H4 (cell line): Measurements from ENCODE around the gene USP30. TPM values are rescaled to one million over a fixed set of nuclear protein-coding genes. Genes with fewer than 3 reads are reported as not detected.
"Not testable (repeated sequence)": the region's sequence is repeated elsewhere in the genome, so short reads cannot be mapped to it uniquely, and the experiment has no call there.

Experiments
- DNase-seq: peaks from one replicate; pipeline ENCODE4 v3.0.0-alpha.2; 2015; ENCODE audit warnings: low spot score
- total RNA-seq: library from RNA; depleted of rRNA; stranded (reverse); fragments of >200 nt; shearing (Covaris generic); gene quantifications from 2 replicates; pipeline ENCODE4 v1.2.3, GENCODE V29; 2014

USP30 gene
- total RNA-seq, 1 experiment from 2014 or later, result 10.2 TPM

DNA sequence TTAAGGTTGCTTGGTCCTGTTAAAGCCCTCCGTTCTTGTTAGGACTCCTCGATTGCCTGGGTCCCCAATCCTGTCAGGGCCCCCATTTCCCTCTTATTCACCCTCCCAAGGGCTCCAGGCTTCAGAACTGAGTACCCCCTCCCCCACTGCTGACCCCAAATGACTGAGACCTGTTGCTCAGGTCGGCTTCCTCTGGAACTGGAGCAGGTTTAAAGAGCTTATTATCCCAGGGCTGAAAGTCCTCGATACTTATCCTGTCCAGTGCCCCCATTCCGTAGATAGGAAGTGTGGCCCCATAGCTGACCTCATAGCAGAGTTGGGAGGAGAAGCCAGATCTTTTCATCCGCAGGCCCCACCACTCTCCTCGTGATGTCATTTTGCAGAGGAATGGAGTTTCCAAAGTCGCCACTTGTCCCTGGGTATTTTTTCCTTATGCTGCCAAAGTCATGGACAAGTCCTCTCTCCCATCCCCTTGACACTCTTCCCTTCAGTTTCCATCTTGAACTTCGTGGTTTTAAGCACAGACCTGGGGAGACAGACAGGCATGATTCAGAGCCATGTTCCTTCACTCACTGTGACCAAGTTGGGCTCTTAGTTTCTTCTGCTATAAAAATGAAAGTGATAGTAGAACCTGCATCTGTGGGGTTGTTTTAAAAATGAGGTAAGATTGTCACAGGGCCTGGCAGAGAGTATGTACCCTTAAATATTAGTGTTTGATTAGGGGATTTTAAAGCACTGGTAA lies 1.2 kb downstream of the USP30 start:
- no peak for DNase-seq

DNA sequence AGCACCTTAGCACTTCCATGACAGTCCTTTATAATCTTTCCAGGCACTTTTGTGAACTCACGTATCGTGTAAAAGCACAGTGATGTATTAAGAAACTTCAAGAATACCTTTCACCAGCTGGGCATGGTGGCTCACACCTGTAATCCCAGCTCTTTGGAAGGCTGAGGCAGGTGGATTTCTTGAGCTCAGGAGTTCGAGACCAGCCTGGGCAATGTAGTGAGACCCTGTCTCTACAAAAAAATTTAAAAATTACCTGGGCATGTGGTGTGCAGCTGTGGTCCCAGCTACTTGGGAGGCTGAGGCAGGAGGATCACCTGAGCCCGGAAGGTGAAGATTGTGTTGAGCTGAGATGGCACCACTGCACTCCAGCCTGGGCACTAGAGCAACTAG lies 1.7 kb downstream of the USP30 start:
- not testable (repeated sequence) for DNase-seq

DNA sequence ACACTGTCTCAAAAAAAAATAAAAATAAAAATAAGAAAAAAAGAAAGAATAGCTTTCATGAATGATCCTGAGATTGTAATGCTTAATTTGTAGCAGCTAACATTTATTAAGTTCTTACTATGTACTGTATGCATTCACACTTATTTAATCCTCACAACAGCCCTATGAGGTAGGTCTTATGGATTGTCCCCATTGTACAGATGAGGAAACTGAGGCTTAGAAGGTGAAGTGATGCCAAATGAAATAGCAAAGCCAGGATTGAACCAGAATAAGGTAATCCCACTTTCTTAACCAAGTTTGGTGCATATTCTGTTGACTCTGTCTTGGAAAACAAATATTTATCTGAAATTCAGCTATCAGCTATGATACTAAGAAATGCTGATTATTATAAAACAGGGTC lies 2.1 kb downstream of the USP30 start:
- DNase-seq, result no peak

DNA sequence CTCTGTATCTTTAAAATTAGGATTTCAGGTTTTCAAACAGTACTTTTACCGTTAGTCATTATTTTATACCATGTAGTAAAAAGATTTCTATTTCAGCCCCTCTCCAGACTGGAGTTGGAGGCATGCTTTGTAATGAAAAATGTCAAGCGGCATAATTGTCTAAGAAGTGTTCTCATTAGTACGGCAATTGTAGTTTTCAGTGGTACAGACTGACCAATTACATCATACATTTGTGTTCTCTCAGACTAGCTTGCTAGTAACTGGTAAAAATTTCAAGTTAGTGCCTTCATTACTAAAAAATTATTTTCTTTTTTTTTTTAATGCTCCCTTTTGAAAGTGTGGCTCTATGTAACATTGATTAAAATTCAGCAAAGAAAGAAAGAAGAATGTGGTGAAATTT lies 4.5 kb downstream of the USP30 start:
- no peak for DNase-seq

DNA sequence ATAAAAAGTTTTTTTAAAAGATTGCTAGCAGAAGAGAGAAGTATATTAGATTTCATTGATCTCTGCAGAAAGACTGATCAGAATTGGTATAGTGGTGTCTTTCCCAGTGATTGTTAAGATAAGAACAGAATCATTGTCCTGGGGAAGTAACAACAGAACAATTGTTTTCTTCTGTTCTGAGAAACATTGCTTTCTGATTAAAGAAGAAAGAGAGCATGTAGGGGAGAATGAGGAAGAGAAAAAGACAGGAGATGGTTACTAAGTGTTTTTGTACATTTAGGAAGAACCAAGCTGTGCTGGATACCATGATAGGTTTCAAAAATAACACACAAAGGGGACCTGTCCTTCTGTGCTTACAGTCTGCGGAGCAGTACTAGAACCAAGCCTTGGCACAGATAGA lies 5.0 kb downstream of the USP30 start:
- DNase-seq, result no peak

DNA sequence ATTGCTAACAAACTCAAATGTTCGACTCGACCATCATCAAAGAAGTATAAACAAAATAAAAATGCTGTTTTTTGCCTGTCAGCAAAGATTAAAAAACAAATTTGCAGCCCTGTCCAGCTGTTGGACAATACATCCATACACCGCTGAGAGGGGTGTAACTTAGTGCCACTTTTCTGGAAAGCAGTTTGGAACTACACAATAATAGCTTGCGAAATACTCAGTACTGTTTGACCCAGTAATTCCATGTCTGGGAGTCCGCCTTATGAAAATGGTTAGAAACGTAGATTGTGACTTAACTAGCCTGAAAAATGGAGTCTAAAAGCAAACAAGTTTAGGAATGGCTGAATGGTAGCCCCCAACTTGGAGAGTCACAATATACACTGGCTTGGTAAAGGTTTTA lies 6.4 kb downstream of the USP30 start:
- DNase-seq, result no peak

DNA sequence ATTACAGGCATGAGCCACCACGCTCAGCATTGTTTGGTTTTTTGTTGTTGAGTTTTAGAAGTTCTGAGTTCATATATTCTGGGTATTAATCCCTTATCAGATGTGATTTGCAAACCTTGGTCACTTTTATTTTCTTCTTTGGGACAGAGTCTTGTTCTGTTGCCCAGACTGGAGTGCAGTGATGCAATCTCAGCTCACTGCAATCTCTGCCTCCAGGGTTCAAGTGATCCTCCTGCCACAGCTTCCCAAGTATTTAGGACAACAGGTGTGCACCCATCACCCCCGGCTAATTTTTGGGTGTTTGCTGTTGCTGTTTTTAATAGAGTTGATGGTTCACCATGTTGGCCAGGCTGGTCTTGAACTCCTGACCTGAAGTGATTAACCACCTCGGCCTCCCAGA lies 11.8 kb downstream of the USP30 start:
- DNase-seq, result no peak

DNA sequence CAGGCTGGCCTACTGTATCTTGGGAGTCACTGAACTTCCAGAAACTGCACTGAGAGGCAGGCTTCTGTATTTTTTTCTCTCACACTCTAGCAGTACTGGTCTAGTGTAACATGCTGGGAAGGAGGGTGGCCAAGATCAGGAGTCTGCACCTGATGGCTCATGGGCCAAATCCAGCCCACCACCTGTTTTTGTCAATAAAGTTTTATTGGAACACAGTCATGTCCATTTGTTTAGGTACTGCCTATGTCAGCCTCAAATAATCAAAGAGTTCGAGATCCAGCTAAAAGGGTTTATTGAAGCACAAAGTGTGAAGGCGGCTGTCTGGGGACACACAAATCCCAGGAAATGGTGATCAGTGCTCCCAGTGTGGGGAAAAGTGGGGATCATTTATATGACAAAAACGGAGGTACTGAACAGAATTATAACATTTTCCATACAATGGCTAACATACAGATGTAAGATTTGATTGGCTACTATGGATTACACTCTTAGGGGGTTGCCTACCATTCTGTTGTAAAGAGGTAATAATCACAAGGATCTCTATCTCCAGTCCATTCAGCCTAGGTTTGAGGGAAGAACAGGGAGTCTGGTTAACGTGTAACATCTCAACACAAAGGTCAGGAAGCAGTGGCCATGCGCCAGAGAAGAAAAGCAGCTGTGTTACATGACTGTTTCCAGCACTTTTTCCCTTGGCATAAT lies 12.9 kb downstream of the USP30 start:
- no peak for DNase-seq

DNA sequence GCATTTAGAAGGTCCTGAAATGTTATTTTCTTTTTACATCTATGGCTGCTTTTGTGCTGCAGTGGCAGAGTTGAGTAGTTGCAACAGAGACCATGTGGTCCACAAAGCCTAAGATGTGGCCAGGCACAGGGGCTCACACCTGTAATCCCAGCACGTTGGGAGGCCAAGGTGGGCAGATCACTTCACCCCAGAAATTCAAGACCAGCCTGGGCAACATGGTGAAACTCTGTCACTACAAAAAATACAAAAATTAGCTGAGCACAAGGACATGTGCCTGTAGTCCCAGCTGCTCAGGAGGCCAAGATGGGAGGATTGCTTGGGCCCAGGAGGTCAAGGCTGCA lies 13.4 kb downstream of the USP30 start:
- DNase-seq, result no peak

DNA sequence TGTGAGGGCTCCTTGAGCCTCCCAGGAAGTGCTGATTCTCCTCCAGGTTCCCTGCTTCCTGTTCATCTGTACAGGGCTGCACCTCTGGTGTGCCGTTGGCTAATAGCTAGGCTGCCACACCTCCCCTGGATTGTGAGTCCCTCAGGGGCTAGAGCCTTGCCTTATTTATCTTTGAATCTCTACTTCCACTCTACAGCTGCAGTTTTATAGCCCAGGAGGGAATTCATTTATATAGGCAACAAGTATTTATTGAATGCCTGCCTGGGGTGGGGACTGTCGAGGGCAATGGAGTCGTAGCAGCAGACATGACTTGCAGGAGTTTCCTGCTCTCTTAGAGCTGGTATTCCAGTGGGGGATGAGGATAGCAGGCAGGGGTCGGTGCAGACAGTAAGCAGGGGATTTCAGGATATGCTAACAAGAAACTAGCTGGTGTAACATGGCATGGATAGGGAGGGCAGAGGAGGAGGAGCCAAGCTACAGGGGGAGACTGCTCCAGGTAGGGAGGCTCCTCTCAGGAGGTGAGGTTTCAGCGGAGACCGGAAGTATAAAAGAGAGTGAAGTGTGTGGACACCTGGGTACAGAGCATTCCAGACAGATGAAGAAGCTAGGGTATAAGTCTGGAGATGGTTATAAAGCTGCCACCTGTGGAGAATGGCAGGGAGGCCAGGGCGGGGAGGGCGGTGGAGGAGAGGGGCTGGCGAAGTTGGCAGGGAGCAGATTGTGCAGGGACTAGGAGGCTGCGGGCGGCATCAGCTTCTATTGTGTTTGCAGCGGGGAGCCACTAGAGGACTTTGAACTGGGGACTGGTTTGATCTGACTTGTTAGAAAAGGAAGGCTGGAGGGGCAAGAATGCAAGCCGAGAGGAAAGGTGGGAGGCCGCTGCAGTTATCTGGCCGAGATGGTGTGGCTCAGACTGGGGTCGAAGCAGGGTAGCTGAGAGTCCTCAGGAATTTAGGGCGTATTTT lies 17.2 kb downstream of the USP30 start:
- DNase-seq, result no peak

DNA sequence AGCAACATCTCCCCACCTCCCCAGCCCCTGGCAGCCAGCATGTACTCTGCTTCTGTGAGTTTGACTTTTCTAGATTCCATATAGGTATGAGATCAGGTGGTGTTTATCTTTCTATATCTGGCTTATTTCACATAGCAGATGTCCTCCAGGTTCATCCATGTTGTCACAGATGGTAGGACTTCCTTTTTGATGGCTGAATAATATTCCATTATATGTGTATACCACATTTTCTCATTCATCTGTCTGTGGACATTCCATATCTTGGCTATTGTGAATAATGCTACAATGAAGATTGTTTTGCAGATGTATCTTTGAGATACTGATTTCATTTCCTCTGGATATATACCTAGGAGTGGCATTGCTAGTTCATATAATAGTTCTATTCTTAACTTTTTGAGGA lies 22.5 kb downstream of the USP30 start:
- DNase-seq, result no peak

DNA sequence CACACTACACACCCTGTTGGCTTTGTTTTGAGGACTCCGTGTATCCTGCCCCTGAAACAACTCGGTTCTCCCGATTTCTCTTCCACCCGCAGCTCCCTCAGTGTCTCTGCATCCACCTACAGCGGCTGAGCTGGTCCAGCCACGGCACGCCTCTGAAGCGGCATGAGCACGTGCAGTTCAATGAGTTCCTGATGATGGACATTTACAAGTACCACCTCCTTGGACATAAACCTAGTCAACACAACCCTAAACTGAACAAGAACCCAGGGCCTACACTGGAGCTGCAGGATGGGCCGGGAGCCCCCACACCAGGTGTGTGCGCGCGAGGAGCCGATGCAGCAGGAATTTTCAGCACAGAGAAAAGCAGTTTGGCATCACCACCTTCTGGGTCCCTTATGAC lies 30.4 kb downstream of the USP30 start:
- no peak for DNase-seq

DNA sequence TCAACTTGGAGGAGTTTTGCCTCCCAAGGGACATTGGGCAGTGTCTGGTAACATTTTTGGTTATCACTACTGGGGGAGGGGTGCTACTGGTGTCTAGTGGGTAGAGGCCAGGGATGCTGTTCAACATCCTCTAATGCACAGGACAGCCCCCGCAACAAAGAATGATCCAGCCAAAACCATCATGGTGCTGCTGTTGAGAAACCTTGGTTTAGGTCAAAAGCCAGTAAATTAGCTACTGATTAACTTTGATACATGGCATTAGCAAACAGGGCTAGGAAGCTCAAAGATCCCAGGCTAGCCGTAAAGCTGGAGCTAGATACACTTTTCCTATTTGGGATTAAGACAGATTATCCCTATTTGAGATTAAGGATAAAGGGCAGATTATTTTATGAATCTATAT lies 32.0 kb downstream of the USP30 start:
- DNase-seq, result no peak

DNA sequence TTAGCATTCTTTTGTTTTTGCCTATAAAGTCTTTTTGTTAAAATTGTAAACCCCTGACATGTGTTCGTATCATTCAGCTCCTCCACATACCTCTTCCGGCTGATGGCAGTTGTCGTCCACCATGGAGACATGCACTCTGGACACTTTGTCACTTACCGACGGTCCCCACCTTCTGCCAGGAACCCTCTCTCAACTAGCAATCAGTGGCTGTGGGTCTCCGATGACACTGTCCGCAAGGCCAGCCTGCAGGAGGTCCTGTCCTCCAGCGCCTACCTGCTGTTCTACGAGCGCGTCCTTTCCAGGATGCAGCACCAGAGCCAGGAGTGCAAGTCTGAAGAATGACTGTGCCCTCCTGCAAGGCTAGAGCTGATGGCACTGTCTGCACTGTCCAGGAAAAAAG lies 33.2 kb downstream of the USP30 start:
- no peak for DNase-seq

DNA sequence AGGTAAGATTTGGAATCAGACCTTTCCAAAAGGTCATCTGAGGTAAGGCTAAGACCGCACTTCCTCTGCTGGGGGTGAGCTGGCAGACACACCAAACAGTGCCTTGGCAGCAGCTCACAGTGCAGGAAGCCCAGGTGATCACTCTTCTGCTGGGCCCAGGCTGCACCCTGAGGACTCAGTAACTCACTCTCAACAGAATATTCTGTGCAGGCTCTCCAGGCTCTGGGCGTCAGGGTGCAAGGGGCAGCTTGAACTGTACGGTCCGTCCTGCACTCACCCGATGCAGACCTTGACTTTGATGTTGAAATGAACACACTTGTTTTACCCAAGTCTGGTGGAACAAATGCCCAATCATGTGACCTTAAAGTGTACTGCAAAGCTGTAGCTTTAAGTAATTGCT lies 34.9 kb downstream of the USP30 start:
- DNase-seq, result no peak

DNA sequence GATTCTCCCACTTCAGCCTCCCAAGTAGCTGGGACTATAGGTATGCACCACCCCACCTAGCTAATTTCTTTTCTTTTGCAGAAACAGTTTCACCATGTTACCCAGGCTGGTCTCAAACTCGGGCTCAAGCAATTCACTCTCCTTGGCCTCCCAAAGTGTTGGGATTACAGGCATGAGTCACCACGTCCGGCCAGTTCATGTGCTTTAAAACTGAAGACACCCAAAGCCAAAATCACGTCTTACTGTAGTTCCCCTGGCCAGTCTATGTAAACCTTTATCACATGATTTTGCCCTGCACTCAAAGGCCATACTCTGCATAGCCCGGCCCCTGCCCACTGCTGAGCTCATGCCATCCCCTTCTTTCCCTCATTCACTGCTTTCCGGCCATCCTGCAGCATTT lies 36.4 kb downstream of the USP30 start:
- no peak for DNase-seq

DNA sequence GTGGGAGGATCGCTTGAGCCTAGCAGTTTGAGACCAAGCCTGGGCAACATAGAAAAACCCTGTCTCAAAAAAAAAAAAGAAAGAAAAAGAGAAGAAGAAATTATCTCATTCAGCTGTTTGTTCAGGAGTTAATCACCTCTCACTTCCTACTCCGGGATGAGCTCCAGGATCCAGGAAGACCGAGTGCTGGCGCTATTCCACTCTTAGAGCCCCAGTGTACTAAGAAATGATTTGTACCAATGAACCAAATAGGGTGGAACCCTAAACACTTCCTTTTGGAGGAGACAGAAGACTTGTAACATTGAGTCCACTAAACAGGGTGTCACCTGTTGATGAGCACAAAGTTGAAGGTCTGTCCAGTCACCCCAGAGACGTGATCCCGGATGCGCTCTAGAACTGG lies 37.3 kb downstream of the USP30 start:
- DNase-seq, result no peak

DNA sequence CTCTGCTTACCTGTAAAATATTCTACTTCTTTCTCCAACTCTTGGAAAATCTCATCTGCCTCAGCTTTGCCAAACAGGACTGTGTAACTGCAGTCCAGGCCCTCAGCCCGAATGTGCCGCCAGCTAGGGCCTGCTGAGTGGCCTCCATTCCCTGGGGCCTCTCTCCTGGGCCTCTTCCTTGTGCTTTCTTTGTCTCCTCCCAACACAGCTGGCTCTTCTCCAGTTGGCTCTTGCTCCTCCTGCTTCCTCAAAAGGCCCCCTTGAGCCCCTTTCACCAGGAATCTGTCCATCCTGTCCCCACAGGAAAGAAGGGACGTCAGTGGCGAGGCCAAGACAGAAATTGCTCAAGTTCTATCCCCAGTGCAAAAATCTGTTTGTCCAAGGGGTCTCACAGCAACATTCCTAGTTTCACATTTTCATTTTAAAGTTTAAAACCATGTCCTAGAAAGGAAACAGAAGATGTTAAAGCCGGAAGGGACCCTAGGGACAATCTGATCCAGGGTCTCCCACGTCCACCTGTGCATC lies 40.2 kb downstream of the USP30 start:
- DNase-seq, result no peak

DNA sequence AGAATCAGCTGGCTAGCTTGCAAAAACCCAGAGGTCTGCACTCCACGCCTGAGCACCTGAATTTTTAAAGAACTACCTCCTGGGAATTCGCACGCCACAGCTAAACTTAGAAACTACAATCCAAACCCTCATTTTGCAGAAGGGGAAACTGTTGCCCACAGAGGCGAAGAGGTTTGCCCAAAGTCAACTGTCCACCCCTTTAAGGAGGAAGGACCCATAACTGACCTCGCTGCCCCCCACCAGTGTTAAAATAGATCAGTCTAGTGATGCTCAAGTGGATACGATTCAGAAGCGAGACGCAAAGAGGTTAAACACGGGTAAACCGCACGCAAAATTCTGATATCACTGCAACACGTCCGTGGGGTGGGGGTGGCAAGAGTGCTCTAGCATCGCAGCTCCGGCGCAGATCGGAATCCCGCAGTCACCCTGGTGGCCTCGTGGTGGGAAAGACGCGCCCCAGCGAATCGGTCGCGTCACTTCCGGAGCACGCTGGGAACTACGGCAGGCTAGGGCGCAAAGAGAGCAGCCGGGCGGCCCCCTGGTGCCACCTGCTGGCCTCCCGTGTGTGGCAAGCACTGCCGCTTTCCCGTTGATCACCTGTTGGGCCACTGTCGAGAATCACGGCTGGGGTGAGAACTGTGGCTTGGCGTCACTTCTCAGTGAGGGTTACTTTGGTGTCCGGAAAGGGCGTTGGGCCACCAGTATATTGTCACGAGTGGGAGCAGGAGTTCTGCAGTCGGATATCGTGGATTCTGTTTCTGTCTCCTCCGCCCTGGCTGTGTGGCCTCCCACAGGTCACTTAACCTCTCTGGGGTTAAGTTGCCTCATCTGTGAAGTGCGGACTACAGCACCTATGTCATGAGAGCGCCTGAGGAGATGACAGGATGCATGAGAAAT lies 40.9 kb downstream of the USP30 start, which contains the start of gene ALKBH2:
Gene ALKBH2 (minus strand): TSS at position 451 of the 897 bp plus-strand sequence. CDS start 686 bp downstream, outside the sequence.
- DNase-seq, result peak; percentile 93

DNA sequence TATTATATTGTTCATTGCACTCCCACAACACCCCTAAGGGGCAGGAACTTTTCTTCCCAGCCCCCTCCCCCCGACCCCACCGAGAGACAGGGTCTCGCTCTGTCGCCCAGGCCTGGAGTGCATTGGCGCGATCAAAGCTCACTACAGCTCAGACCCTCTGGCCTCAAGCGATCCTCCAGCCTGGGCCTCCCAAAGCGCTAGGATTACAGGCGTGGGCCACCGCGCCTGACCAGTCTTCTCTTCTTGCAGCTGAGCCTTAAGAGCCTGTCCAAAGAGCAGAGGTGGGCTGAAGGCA lies 44.7 kb downstream of the USP30 start:
- DNase-seq, result no peak

DNA sequence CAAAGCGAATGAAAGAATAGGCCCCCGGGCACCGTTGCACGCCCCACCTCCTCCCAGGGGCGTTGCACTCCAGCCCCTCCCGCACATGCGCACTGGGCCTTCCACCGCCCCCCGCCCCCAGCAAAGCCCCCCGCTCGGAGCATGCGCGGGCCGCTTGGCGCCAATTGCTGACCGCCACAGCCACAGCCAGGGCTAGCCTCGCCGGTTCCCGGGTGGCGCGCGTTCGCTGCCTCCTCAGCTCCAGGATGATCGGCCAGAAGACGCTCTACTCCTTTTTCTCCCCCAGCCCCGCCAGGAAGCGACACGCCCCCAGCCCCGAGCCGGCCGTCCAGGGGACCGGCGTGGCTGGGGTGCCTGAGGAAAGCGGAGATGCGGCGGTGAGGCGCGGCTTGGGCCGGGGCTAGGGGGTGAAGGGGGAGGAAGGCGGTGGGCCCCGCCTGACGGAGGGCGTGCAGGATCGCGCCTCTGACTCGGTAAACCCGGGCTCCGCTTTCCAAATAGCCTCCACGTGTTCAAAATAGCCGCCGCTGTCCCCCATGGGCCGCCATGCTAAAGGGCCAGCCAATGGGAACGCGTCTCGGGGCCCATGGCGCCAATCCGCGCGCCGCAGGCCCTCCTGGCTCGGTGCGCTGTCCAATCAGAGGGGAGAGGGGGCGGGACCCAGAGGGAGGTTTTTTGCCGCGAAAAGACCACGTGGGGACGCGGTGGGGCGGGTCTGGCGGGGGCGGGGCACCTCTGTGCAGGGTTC lies 45.2 kb downstream of the USP30 start, which contains the start of gene UNG:
Gene UNG (plus strand): TSS at position 163 of the 748 bp plus-strand sequence. CDS start 83 bp downstream, at position 246.
- peak; percentile 93 for DNase-seq
